CD4-positive, alpha-beta T cell treated with Interferon alpha-2 for 1 hour (primary cell): ENCODE data around the gene UGT1A8.

Experiments used
- DNase-seq, 2 donors: peaks; one replicate each; pipeline ENCODE4 v3.0.0-alpha.2; 2020 to 2022

UGT1A8 gene

DNA sequence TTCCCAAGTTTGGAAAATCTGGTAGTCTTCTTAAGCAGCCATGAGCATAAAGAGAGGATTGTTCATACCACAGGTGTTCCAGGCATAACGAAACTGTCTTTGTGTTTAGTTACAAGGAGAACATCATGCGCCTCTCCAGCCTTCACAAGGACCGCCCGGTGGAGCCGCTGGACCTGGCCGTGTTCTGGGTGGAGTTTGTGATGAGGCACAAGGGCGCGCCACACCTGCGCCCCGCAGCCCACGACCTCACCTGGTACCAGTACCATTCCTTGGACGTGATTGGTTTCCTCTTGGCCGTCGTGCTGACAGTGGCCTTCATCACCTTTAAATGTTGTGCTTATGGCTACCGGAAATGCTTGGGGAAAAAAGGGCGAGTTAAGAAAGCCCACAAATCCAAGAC lies 154.7 kb downstream of the UGT1A8 start:
- DNase-seq: no peak

DNA sequence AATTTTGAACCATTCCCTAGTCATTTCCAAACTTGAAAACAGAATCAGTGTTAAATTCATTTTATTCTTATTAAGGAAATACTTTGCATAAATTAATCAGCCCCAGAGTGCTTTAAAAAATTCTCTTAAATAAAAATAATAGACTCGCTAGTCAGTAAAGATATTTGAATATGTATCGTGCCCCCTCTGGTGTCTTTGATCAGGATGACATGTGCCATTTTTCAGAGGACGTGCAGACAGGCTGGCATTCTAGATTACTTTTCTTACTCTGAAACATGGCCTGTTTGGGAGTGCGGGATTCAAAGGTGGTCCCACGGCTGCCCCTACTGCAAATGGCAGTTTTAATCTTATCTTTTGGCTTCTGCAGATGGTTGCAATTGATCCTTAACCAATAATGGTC lies 155.2 kb downstream of the UGT1A8 start:
- DNase-seq: no peak

DNA sequence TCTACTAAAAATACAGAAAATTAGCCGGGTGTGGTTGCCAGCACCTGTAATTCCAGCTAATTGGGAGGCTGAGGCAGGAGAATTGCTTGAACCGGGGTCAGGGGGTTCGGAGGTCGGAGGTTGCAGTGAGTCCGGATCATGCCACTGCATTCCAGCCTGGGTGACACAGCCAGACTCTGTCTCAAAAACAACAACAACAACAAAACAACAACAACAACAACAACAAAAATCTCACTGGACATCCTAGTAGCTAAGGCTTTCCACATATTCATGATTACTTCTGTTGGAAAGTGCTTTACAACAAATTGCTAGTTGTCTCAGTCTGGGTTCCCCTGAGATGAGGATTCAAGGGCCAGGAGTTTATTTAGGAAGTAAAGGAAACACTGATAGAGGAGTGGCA lies 156.4 kb downstream of the UGT1A8 start:
- no peak for DNase-seq

DNA sequence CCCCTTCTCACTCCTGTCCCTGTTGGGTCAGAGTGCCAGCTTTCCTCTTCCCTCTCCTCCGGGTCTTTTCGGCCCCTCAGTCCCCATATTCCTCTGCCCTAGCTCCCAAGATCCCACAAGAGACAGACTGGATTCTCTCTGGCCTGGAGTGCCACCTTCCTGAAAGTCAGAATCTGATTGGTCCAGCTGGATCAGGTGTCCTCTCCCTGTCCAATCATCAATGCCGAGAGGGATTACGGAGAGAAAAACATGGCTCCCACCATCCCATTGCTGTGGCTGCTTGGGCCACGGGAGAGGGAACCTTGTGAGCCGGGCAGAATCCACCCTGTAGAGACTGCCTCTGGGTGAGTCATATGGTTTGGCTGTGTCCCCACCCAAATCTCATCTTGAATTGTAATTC lies 158.0 kb downstream of the UGT1A8 start:
- no peak for DNase-seq

DNA sequence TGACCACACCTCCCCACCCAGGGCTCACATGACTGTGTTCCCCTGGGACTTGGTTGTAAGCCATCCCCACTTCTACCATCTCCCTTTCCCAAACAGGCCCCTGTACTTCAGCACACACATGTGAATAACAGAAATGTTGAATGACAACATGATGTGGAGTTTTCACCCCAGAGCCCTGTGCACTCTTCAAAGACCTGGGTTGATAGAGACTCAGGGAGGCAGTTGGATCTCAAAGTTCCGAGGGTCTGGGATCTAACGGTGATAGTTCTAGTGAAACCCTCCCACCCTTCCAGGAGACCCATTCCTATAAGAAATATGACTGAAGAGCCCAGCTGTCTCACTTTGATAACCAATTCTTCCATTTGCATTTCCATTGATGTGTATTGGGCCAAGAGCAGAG lies 160.6 kb downstream of the UGT1A8 start, which contains the start of gene MROH2A:
TSS of gene MROH2A (plus strand) at position 301 of the 400 bp plus-strand sequence. CDS start 1,029 bp downstream, outside the sequence.
- DNase-seq: no peak

DNA sequence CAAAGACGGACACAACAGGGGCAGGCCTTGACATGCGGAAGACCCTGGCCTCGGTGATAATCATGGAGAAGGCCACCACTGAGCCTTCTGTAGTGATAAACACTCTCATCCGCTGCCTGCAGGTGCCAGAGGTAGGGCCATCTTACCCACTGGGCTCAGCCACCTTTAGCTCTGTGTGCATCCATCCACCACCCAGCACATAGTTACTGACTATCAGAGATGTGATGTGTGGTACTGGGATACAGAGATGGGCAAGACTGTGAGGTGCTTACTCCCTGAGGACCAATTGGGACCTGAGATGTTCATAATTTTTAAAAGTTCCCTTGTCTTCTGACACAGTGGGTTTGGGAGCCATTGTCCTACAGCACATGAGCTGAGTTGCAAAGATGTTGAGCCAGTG lies 162.3 kb downstream of the UGT1A8 start:
- DNase-seq: no peak

DNA sequence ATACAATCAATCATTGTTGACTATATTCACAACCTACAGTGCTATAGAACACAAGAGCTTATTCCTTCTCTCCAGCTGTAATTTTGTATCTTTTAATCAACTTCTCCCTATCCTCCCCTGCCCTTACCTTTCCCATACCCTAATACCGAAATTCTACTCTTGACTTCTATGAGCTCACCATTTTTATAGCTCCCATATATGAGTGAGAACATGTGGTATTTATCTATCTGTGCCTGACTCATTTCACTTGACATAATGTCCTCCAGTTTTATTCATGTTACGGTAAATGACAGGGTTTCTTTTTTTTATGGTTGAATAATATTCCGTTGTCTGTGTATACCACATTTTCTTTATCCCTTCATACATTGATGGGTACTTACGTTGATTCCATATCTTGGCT lies 163.3 kb downstream of the UGT1A8 start:
- DNase-seq: no peak

DNA sequence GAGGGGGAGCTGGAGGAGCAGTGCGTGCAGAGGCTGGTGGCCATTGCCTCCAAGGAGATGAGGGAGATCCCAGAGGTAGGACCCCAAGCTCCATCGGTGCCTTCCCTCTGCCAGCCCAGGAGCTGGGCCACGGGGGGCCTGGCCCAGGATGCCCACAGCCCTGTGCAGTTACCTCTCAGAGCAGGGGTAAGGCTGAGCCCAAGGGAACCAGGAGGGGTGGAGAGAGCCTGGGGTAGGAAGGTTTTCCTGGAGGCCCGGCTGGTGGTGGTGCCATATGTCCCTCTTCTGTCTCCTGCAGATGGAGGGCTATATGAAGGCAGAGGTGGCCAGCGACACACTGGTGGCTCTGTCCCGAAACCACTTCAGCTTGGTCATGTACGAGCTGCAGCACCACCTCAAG lies 172.1 kb downstream of the UGT1A8 start:
- no peak for DNase-seq

DNA sequence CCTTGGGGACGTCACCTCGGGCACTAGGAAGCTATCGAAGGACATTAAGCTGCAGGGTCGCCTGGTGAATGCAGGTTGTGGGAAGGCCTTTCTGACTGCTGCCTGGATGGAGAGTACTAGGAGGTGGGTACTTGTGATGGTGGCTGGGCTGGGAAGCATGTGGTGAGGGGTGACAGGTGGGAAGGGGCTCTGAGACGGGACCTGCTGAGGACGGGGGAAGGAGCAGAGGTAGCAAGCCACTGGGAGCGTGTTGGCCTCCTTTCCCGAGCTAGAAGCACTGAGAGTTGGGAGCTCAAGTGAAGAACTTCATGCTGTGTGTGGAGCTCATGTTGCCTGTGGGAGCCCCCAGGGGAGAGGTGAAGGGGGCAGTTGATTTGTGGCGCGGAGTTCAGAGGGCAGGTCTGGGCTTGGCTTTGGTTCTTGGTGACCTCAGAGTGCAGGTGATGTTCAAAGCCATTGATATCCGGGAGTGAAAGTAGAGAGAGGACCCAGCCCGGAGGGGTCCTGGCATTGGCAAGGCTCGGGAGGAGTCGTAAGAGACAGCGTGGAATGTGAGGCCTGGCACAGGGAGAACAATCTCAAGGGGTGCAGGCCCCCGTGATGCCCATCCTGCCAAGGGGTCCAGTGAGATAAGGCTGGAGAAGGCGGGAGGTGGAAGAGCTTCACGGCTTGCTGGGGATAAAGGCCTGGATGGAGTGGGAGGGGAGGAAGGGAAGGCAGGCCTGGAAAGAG lies 173.9 kb downstream of the UGT1A8 start:
- DNase-seq: no peak

DNA sequence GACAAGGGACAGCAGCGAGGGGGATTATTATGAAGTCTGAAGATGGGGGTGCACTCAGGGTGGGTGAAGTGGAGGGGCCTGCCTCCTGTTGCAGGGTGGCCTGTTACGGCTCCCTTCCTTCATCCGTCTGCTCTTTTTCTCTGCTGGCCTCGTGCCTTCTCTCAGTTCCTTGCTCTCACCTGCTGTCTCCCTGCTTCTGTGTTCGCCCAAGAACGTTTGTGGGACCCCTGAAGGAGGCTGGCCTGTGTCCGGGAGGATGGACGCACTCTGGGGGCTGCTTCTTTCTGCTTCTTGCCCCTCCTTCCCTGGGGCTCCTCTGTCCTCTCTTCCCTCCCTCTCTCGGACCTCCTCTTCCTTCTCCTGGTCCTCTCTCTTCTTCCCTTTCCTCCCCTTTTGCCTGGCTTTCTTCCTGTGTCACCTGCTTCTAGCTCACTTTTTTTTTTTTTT lies 174.5 kb downstream of the UGT1A8 start:
- no peak for DNase-seq

DNA sequence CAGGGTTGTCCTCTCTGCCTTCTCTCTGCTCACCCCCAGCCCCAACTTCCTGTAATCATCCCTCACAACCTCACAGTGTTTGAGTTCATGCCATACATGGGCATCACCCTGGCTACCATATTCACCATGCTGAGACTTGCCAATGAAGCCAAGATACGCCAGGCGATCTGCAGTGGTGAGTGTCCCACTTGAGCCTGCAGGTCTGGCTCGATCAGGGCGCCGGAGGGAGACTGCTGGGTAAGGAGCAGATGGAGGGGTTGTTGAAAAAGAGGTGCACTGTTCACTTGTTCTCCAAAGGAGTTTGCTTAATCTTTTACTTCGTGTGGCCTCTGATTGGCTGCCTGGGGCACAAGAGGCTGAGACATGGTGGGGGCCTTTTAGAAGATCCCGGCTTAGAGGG lies 175.3 kb downstream of the UGT1A8 start:
- DNase-seq: no peak

DNA sequence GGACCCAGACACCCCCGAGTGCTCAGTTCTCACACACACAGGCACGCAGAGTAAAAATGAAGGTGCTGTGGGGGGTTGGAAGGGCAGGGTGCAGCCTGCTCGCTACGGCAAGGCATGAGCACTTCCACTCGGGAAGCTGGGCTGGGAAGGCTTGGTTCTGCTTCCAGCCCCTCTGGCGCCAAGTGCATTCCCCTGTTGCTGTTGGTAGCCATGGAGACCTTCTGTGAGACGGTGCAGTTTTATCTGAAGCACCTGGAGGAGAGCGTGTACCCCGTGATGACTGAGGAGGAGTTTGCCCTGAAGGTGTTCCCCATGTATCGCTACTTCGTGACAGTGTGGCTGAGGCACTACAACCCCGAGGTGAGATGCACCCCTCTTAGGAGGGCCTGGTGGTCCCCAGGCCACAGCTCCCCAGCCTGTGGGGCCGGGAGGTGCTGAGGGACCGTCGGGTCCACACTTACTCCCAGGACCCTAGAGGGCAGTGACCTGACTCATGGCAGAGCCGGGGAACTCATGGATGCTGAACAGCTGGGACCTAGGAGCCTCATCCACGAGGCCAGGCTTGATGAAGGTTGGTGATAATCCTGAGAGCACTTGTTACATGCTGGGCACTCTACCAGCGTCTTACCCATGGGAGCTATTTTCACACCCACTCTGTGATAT lies 176.2 kb downstream of the UGT1A8 start:
- DNase-seq: no peak

DNA sequence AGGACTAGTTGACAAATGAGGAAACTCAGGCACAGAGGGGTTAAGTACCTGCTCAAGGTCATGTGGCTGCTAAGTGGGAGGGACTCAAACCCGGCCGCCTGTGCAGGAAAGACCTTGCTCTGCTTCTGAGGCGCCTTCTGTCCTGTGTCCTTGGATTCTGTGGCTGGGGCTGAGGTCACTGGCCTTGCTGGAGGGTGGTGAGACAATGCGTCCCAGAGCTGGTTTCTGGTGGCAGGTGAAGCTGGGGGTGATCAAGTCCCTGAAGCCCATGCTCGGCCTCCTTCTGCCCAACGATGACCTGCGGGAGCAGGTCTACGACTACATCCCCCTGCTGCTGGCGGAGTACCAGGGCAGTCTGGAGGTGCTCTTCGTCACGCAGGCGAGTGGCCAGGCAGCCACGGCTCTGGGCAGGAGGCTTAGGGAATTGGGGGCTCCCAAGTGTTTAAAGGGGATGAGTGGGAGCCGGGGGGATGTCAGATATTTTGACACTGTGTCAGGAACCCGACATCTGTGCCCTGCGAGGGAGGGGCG lies 176.8 kb downstream of the UGT1A8 start:
- DNase-seq: no peak

DNA sequence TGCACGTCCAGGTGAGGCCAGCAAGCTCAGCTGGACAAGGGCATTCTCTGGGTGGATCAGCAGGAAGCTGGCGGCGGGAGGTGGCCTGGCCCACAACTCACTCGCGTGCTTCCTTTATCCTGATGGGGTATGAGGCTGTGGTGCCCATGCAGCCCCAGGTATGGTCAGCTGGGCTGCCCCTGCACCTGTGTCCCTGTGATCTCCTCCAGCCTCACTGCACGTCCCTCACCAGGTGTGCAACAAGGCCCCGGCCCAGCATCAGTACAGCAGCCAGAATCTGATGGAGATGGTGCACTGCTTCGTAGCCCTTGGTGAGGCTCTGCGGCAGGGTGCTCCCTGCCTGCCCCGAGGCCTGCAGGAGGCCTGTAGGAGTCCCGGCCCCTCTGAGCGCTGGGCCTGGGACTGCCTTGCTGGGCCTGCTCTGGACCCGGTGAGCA lies 178.3 kb downstream of the UGT1A8 start:
- DNase-seq: no peak

DNA sequence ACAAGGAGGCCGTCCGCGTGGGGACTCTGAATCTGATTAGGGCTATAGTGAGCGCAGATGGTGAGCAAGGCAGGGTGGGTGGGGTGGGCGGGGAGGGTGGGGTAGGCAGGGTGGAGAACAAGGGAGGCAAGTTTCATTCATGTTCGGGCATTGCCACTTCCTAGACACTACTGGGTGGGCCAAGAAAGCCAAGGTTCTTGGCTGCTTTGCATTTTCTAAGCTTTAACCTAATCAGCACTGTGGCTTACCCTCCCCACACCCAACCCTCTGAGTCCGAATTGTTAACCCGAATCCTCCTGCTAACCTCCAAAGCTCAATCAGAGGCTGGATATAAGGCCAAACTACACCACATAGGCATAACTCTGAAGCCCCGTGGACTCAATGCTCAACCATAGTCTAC lies 178.8 kb downstream of the UGT1A8 start:
- no peak for DNase-seq

DNA sequence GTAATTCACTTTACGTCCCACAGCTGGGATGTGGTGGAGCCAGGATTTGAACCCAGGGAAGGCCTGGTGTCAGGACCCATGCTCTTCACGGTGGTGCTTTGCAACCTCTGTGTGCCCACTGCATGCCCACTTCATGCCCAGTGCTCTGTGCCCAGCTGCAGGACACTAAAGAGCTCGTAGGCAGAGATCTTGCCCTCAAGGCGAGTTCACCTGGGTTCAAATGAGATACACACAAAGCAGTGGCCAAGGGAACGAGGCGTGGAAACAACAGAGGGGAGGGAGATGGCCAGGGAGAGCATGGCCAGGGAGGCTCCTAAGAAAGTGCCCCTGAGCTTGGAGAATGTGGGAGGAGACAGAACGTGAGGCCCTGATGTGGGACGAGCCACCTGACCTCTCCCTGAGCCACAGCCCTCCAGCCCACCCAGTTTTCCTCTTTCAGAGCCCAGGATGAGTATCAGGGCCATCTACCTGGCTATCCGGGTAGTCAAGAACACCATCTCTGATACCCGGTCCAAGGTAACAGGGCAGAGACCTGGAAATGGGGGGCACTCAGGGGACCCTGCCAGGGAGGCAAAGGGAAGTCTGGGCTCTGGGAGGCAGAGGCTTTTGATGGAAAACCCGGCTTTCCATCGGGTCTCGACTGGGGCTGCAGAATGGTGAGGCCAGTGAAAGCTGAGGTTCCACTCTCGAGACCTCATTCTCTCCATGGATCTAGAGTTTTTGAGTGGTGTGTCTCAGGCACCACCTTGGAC lies 181.1 kb downstream of the UGT1A8 start:
- DNase-seq: no peak

DNA sequence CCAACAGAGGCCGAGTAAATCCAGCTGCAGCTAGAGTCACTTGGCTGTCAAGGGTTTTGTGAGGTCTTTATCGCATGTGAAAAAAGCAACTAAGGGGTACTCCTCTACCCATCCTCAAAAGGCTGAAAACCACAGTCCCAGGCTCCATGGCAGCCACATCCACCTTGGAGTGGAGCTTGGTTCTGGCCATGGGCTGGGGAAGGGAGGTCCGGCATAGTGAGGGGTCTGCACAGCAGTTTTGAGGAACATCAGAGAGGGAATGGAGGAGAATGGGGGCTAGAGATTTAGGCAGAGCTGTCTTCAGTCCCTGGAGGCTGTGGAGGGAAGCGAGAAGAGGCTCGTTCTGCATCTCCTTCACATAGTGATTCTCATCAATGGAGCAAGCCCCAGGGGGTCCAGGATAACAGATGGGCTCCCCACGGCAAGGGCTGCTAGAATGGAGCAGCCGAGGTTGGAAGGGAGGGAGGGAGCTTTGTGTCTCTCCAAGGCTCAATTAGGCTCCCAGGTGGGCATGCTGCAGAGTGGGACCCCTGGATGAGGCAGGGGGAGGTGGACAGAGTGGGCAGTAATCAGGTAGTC lies 181.7 kb downstream of the UGT1A8 start:
- DNase-seq: no peak

DNA sequence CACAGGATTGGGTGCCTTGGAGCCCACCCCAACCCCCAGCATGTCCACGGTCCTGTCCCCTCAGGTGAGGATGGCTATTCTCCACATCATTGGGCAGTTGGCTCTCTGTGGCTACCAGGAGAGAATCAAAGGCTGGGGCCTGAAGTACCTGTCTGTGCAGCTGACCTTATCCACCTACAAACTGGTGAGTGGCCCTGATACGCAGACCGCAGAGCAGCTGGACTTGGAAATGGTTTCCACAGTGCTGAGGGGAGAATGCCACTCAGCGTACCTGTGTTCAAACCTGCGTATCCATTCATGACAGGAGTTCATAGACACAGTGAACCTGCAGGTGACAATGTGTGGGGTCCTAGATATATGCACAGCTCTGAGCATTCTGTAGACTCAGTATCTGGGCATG lies 182.3 kb downstream of the UGT1A8 start:
- no peak for DNase-seq

DNA sequence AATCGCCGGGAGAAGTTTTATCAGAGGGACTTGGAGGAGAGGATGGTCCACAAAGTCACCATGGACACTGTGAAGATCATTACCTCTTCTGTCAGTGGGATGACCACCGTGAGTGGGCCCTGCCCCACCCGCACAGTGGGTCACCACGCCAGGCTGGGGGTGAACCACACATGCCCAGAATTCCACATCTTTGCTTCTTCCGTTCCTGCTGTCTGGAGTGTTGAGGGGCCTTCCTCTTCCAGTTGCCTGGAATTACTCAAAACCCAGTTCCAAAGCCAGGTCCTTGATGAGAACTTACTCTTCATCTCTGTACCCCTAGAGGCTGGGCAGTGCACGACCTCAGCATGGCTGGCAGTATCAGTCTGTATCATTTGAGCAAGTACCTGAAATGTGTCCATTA lies 182.8 kb downstream of the UGT1A8 start:
- no peak for DNase-seq

DNA sequence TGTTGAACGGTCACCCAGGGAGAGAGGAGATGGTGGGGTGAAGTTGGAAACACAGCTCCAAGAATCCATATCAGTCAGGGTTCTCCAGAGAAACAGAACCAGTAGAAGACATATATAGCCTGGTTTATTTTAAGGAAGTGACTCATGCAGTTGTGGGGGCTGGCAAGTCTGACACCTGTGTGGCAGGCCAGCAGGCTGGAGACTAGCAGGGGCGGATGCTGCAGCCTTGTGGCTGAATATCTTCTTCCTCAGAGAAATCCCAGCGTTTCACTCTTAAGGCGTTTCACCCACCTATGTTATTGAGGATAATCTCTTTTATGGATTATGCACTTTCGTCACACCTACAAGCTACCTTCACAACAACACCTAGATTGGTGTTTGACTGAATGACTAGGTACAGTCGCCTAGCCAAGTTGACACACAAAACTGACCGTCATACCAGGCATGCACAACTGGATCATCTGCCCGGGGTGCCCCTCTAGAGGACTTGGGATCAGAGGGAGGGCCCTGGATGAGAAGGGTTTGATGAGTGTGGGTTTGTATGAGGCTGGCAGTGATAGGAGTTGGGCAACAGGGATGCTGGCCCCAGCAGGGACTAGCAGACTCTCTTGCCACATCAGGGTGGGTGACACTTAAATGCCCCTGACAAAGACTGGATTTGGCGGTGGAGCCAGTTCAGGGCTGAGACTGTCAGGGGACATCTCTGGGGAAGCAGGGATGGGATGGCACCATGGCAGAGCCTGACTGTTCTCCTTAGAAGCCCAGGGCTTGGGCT lies 184.1 kb downstream of the UGT1A8 start:
- no peak for DNase-seq

DNA sequence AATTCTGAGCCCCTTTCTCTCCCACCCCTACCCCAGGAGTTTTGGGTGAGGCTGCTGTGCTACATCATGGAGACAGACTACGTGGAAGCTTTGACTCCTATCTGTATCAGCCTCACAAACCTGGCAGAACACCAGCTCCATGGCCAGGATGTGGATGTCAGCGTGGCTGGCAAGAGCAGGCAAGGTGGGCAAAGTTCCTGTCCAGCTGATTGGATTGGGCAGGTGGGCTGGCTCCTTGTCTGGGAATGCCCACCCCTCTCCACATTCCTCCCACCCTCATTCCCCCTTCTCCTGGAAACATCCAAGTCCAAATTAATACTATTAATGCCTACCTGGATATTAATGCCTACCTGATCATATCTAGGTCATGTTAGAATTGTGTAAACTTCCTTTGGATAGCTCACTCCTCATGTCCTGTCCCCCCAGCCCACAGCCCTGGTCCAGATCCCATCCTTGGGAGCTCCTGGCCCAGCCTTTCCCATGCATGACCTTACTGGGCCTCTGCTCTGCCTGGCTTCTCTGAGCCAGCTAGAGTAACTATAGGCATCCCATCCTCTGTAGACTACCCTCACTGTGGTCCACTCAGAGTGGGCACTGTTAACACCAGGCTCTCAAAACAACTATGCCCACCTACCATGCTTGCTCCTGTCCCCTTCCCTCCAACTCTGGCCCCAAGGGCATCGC lies 184.8 kb downstream of the UGT1A8 start:
- no peak for DNase-seq
